ENCODE measurements around the gene ACAP1. TPM values are rescaled to one million over a fixed set of nuclear protein-coding genes. Genes with fewer than 3 reads are reported as not detected.

The ACAP1 gene
- total RNA-seq, 1 experiment from 2014 or later: 2.7 TPM

GRCh38 chr17:7289256-7290032, 46.9 kb upstream of the ACAP1 start:
- intact Hi-C loops (cut with micrococcal nuclease; ENCODE audit: unreplicated experiment): no loop called here
- ATAC-seq (no peak), DNase-seq (ENCODE audit: low read depth, low spot score) (no peak)
- TF ChIP-seq REST (IDR thresholded peaks at IDR 0.05; ENCODE audit: insufficient read depth in 1 of 2, low read depth in 2 of 2, low read length in 1 of 2) (no peak), TCF7L2 (IDR thresholded peaks at IDR 0.05; ENCODE audit: low read depth, low read length) (no peak), CTCF (IDR thresholded peaks at IDR 0.05) (no peak), POLR2AphosphoS5 (IDR thresholded peaks at IDR 0.05; ENCODE audit: low read depth, low read length) (no peak), SIN3A (IDR thresholded peaks at IDR 0.05; ENCODE audit: borderline replicate concordance, insufficient read depth, low read depth, low read length) (no peak)
- Histone ChIP-seq H3K27me3 (ENCODE audit: control insufficient read depth, insufficient read depth, low read length) (no peaks in the 10 kb centered on the region), H3K4me3 (ENCODE audit: low read depth in 2 of 2, low read length in 2 of 2) (no peak overlapping the region), H3K36me3 (ENCODE audit: control insufficient read depth, insufficient read depth, low read length) (no peaks in the 10 kb centered on the region), H3K27ac (ENCODE audit: low read length) (no peak overlapping the region), H3K4me1 (ENCODE audit: control insufficient read depth, insufficient read depth, low read length) (peaks cover 12% of the 10 kb centered on the region), H3K9me3 (ENCODE audit: control insufficient read depth, insufficient read depth, low read depth, low read length) (no peaks in the 10 kb centered on the region)
- ChIA-PET CTCF (interaction anchor here (0.6 kb wide), 1 partner anchor 40 kb away, joined by 3 read pairs; the partner anchor contains the start of gene NEURL4), POLR2A (no interaction called here)
- BruUV-seq (replicated peaks): no TSS peak
- in situ Hi-C loops (cut with HindIII; ENCODE audit: low pct_unique_long_range_greater_than_20kb, low sequenced_read_pairs): no loop called here

GRCh38 chr17:7290166-7290565, 46.2 kb upstream of the ACAP1 start:
- TF ChIP-seq REST (IDR thresholded peaks at IDR 0.05; ENCODE audit: insufficient read depth in 1 of 2, low read depth in 2 of 2, low read length in 1 of 2): no peak
- TF ChIP-seq TCF7L2 (IDR thresholded peaks at IDR 0.05; ENCODE audit: low read depth, low read length): no peak
- no peak for TF ChIP-seq SIN3A (IDR thresholded peaks at IDR 0.05; ENCODE audit: borderline replicate concordance, insufficient read depth, low read depth, low read length)
- TF ChIP-seq CTCF (IDR thresholded peaks at IDR 0.05): no peak
- TF ChIP-seq POLR2AphosphoS5 (IDR thresholded peaks at IDR 0.05; ENCODE audit: low read depth, low read length): no peak
- ChIA-PET POLR2A (no interaction called here), CTCF (interaction anchor here (0.6 kb wide), 1 partner anchor 39 kb away, joined by 3 read pairs; the partner anchor contains the start of gene NEURL4)
- DNase-seq (ENCODE audit: low read depth, low spot score) (no peak), ATAC-seq (no peak)
- Histone ChIP-seq H3K4me3 (ENCODE audit: low read depth in 2 of 2, low read length in 2 of 2) (no peak overlapping the region), H3K9me3 (ENCODE audit: control insufficient read depth, insufficient read depth, low read depth, low read length) (no peaks in the 10 kb centered on the region), H3K36me3 (ENCODE audit: control insufficient read depth, insufficient read depth, low read length) (no peaks in the 10 kb centered on the region), H3K27me3 (ENCODE audit: control insufficient read depth, insufficient read depth, low read length) (no peaks in the 10 kb centered on the region), H3K4me1 (ENCODE audit: control insufficient read depth, insufficient read depth, low read length) (peaks cover 12% of the 10 kb centered on the region), H3K27ac (ENCODE audit: low read length) (no peak overlapping the region)
- intact Hi-C loops (cut with micrococcal nuclease; ENCODE audit: unreplicated experiment): no loop called here
- in situ Hi-C loops (cut with HindIII; ENCODE audit: low pct_unique_long_range_greater_than_20kb, low sequenced_read_pairs): no loop called here
- BruUV-seq (replicated peaks): no TSS peak
